SK-N-SH (cell line): ENCODE measurements around the gene PEAK1. TPM values are rescaled to one million over a fixed set of nuclear protein-coding genes. Genes with fewer than 3 reads are reported as not detected.

Experiments
- CTCF ChIA-PET: fragments of 300-600, 350-600 bp; formaldehyde crosslinking; extraction: SDS; loops from one replicate; lab custom pipeline; 2021; lab: Yijun Ruan, JAX
- POLR2A ChIA-PET: fragments of 350-600 bp; sonication (Branson Sonifier 250); formaldehyde crosslinking; extraction: SDS; loops from one replicate; lab custom pipeline; 2020; ENCODE audit warnings: antibody characterized with exemption, inconsistent platforms; lab: Yijun Ruan, JAX
- DNase-seq: peaks from one replicate; pipeline ENCODE4 v3.0.0; 2012
- H2AFZ ChIP-seq: fragments of 200-600 bp; sonication (generic); 2 replicates; pipeline ENCODE4 v1.8.1; 2016; ENCODE audit warnings: antibody characterized with exemption, mild to moderate bottlenecking, low read depth
- H3F3A ChIP-seq: fragments of 200-600 bp; sonication (generic); replicated peaks from 2 replicates; pipeline ENCODE3; 2016; ENCODE audit warnings: antibody characterized with exemption, mild to moderate bottlenecking; ENCODE audit not compliant: insufficient read depth
- H3K27ac ChIP-seq, 2 experiments: fragments of 200-500 bp in 1 of 2; fragments of 200-600 bp in 1 of 2; sonication (Bioruptor generic) in 1 of 2; sonication (generic), shearing (Covaris generic) in 1 of 2; 2 replicates each; pipeline versions ENCODE4 v1.5.1 to v1.6.1; 2014 to 2016; ENCODE audit warnings: low read depth in 2 of 2, inconsistent platforms in 1 of 2, low read length in 1 of 2, mild to moderate bottlenecking in 1 of 2, mixed read lengths in 1 of 2
- H3K27me3 ChIP-seq: fragments of 200-600 bp; sonication (generic), shearing (Covaris generic); 2 replicates; pipeline ENCODE4 v1.6.1; 2016; ENCODE audit warnings: mixed run types; ENCODE audit not compliant: insufficient read depth
- H3K36me3 ChIP-seq, 2 experiments: fragments of 200-500 bp in 1 of 2; fragments of 200-600 bp in 1 of 2; sonication (Bioruptor generic) in 1 of 2; sonication (generic) in 1 of 2; replicated peaks in 1 of 2; 2 replicates each; pipeline versions ENCODE3 to v1.5.1; 2014 to 2016; ENCODE audit warnings: low read length in 1 of 2, mild to moderate bottlenecking in 1 of 2; ENCODE audit not compliant: insufficient read depth in 2 of 2, control insufficient read depth in 1 of 2
- H3K4me1 ChIP-seq, 2 experiments: fragments of 200-500 bp in 1 of 2; fragments of 200-600 bp in 1 of 2; sonication (Bioruptor generic) in 1 of 2; sonication (generic), shearing (Covaris generic) in 1 of 2; 2 replicates each; pipeline versions ENCODE4 v1.5.1 to v1.6.1; 2014 to 2016; ENCODE audit warnings: low read depth in 1 of 2, low read length in 1 of 2, mixed run types in 1 of 2; ENCODE audit not compliant: insufficient read depth in 2 of 2, control insufficient read depth in 1 of 2
- H3K4me2 ChIP-seq: fragments of 200-600 bp; sonication (generic), shearing (Covaris generic); 2 replicates; pipeline ENCODE4 v1.6.1; 2017; ENCODE audit warnings: mixed run types
- H3K4me3 ChIP-seq, 2 experiments: fragments of 200-500 bp in 1 of 2; fragments of 200-600 bp in 1 of 2; sonication (Bioruptor generic) in 1 of 2; sonication (generic), shearing (Covaris generic) in 1 of 2; 2 replicates each; pipeline versions ENCODE4 v1.5.1 to v1.8.1; 2014 to 2016; ENCODE audit warnings: low read depth in 2 of 2, inconsistent platforms in 1 of 2, low read length in 1 of 2, mild to moderate bottlenecking in 1 of 2, mixed read lengths in 1 of 2, moderate library complexity in 1 of 2
- H3K79me2 ChIP-seq: fragments of 200-600 bp; sonication (generic); 2 replicates; pipeline ENCODE4 v1.8.1; 2017; ENCODE audit warnings: mild to moderate bottlenecking; ENCODE audit not compliant: insufficient read depth
- H3K9ac ChIP-seq: fragments of 200-600 bp; sonication (generic); 2 replicates; pipeline ENCODE4 v1.6.1; 2017; ENCODE audit warnings: mixed run types
- H3K9me2 ChIP-seq: fragments of 200-600 bp; sonication (generic); 2 replicates; pipeline ENCODE4 v1.6.1; 2017; ENCODE audit warnings: mixed run types
- H3K9me3 ChIP-seq: fragments of 200-600 bp; sonication (generic); 2 replicates; pipeline ENCODE4 v1.6.1; 2017; ENCODE audit warnings: mixed run types, mild to moderate bottlenecking, moderate library complexity
- H4K20me1 ChIP-seq: fragments of 200-600 bp; sonication (generic); 2 replicates; pipeline ENCODE4 v1.6.1; 2017; ENCODE audit warnings: mild to moderate bottlenecking, mixed run types; ENCODE audit not compliant: insufficient read depth
- CHD2 ChIP-seq: fragments of 150-350 bp; IDR thresholded peaks from 2 replicates; pipeline ENCODE4 v1.6.1; 2018; ENCODE audit warnings: low read length; ENCODE audit not compliant: partially characterized antibody
- ELF1 ChIP-seq: IDR thresholded peaks from 2 replicates; pipeline ENCODE4 v1.4.0; 2012
- EP300 ChIP-seq, 2 experiments: IDR thresholded peaks; 2 replicates each; pipeline versions ENCODE4 v1.4.0 to v1.6.1; 2012; ENCODE audit warnings: borderline replicate concordance in 1 of 2, low read depth in 1 of 2, low read length in 1 of 2
- FOSL2 ChIP-seq: IDR thresholded peaks from 2 replicates; pipeline ENCODE4 v1.4.0; 2012; ENCODE audit warnings: low read depth, mild to moderate bottlenecking, moderate library complexity, borderline replicate concordance
- FOXM1 ChIP-seq: IDR thresholded peaks from 2 replicates; pipeline ENCODE4 v1.4.0; 2012; ENCODE audit warnings: low read depth, mild to moderate bottlenecking
- IRF3 ChIP-seq: fragments of 150-350 bp; IDR thresholded peaks from 2 replicates; pipeline ENCODE4 v1.6.1; 2016; ENCODE audit warnings: mild to moderate bottlenecking, low read depth, low read length
- JUND ChIP-seq: IDR thresholded peaks from 2 replicates; pipeline ENCODE4 v1.4.0; 2012
- MAX ChIP-seq: IDR thresholded peaks from 2 replicates; pipeline ENCODE4 v1.4.0; 2012; ENCODE audit warnings: low read depth
- MEF2A ChIP-seq: IDR thresholded peaks from 2 replicates; pipeline ENCODE4 v1.4.0; 2012; ENCODE audit warnings: low read depth, borderline replicate concordance
- POLR2AphosphoS5 ChIP-seq: IDR thresholded peaks from 2 replicates; pipeline ENCODE4 v1.6.1; 2012; ENCODE audit warnings: low read depth, low read length
- RAD21 ChIP-seq: IDR thresholded peaks from 2 replicates; pipeline ENCODE4 v1.6.1; 2012; ENCODE audit warnings: mild to moderate bottlenecking, low read length
- REST ChIP-seq: IDR thresholded peaks from 2 replicates; pipeline ENCODE4 v1.6.1; 2012; ENCODE audit warnings: mild to moderate bottlenecking, low read depth, low read length, moderate library complexity
- SMC3 ChIP-seq: IDR thresholded peaks from 2 replicates; pipeline ENCODE4 v1.6.1; 2012; ENCODE audit warnings: low read depth, low read length, improper control_type of control experiment
- TCF12 ChIP-seq: IDR thresholded peaks from 2 replicates; pipeline ENCODE4 v1.4.0; 2012
- TEAD4 ChIP-seq: IDR thresholded peaks from 2 replicates; pipeline ENCODE4 v1.4.0; 2012; ENCODE audit warnings: mild to moderate bottlenecking, borderline replicate concordance; ENCODE audit not compliant: insufficient read depth
- USF1 ChIP-seq: IDR thresholded peaks from 2 replicates; pipeline ENCODE4 v1.4.0; 2012; ENCODE audit warnings: low read depth, borderline replicate concordance
- YY1 ChIP-seq: IDR thresholded peaks from 2 replicates; pipeline ENCODE4 v1.4.0; 2012; ENCODE audit warnings: low read depth, mild to moderate bottlenecking
- WGBS: methylation state at CpG from one replicate; pipeline ENCODE4 v1.1.6; 2017; ENCODE audit warnings: low lambda C conversion rate; 5-methylcytosine and 5-hydroxymethylcytosine counted together
- polyA plus RNA-seq, 3 experiments: library from polyadenylated mRNA; depleted of rRNA; stranded (reverse); fragments of >200 nt; gene quantifications; 2 replicates each; pipeline ENCODE4 v1.2.3, GENCODE V29; 2012
- TF ChIP-seq, protein P1 (sequence below): fragments of 200-600 bp; sonication (generic); IDR thresholded peaks from 2 replicates; pipeline ENCODE4 v1.6.1; 2017; ENCODE audit warnings: antibody characterized with exemption, mild to moderate bottlenecking, moderate library complexity
- TF ChIP-seq, protein P2 (sequence below): IDR thresholded peaks from 2 replicates; pipeline ENCODE4 v1.4.0; 2012; ENCODE audit warnings: low read depth, borderline replicate concordance

Gene PEAK1
- polyA plus RNA-seq, 1 of the 3 experiments (the other 2 are of a cell fraction): 9.0 TPM

DNA sequence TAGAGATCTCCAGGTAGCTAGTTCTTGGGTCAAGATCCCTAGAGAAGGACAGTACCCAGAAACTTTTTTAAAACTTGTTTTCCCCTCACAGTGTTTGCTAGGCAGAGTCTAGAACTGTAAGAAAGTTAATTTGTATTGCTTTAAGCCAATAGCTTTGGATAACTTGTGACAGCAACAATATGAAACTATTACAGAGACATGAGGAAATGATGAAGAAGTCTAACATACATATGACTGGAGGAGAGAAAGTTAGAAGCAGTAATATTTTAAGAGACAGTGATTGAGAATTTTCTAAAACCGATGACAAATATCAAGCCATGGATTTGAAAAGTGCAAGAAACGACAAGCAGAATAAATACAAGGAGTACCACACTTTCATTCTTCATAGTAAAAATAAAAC lies 10.7 kb upstream of the PEAK1 start:
- Histone ChIP-seq H3K9me3 (no peaks in the 10 kb centered on the region), H3K79me2 (peaks cover 64% of the 10 kb centered on the region), H3K4me2 (no peak overlapping the region), H3F3A (peaks cover 8% of the 10 kb centered on the region)
- POLR2A ChIA-PET: no interaction called here
- TF ChIP-seq JUND (no peak), ELF1 (no peak), MAX (no peak), TEAD4 (no peak), SMC3 (no peak), POLR2AphosphoS5 (no peak), EP300 (IDR thresholded peaks at IDR 0.05; ENCODE audit: borderline replicate concordance in 1 of 2, low read depth in 1 of 2, low read length in 1 of 2) (no peak), CHD2 (no peak), TCF12 (no peak), YY1 (no peak), FOXM1 (no peak), IRF3 (no peak), RAD21 (no peak), FOSL2 (no peak), REST (no peak), MEF2A (no peak), USF1 (no peak)
- TF ChIP-seq, protein P1, sequence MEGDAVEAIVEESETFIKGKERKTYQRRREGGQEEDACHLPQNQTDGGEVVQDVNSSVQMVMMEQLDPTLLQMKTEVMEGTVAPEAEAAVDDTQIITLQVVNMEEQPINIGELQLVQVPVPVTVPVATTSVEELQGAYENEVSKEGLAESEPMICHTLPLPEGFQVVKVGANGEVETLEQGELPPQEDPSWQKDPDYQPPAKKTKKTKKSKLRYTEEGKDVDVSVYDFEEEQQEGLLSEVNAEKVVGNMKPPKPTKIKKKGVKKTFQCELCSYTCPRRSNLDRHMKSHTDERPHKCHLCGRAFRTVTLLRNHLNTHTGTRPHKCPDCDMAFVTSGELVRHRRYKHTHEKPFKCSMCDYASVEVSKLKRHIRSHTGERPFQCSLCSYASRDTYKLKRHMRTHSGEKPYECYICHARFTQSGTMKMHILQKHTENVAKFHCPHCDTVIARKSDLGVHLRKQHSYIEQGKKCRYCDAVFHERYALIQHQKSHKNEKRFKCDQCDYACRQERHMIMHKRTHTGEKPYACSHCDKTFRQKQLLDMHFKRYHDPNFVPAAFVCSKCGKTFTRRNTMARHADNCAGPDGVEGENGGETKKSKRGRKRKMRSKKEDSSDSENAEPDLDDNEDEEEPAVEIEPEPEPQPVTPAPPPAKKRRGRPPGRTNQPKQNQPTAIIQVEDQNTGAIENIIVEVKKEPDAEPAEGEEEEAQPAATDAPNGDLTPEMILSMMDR: no peak
- TF ChIP-seq, protein P2, sequence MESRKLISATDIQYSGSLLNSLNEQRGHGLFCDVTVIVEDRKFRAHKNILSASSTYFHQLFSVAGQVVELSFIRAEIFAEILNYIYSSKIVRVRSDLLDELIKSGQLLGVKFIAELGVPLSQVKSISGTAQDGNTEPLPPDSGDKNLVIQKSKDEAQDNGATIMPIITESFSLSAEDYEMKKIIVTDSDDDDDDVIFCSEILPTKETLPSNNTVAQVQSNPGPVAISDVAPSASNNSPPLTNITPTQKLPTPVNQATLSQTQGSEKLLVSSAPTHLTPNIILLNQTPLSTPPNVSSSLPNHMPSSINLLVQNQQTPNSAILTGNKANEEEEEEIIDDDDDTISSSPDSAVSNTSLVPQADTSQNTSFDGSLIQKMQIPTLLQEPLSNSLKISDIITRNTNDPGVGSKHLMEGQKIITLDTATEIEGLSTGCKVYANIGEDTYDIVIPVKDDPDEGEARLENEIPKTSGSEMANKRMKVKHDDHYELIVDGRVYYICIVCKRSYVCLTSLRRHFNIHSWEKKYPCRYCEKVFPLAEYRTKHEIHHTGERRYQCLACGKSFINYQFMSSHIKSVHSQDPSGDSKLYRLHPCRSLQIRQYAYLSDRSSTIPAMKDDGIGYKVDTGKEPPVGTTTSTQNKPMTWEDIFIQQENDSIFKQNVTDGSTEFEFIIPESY: no peak
- TF ChIP-seq, all 33 proteins: peak for 0
- Histone ChIP-seq H3K36me3 (peaks cover 0 to 9% of the 10 kb centered on the region in 2 experiments), H3K27ac (no peak overlapping the region), H3K4me1 (no peaks in the 10 kb centered on the region; a peak in 1 of 4 replicates), H3K4me3 (no peak overlapping the region), H4K20me1 (peaks cover 9% of the 10 kb centered on the region; the same call in 1 of the 2 replicates), H3K9ac (no peak overlapping the region), H2AFZ (no peak overlapping the region), H3K27me3 (no peaks in the 10 kb centered on the region), H3K9me2 (no peaks in the 10 kb centered on the region)
- WGBS: 97% methylated on average over 2 of the region's 2 CpGs
- no peak for DNase-seq
- CTCF ChIA-PET: interaction anchor here (0.7 to 2.3 kb wide), 3 partner anchors 10 to 66 kb away, joined by 3 to 9 read pairs (median 3); no protein-coding TSS in a partner anchor
